Trophoblast cell (in vitro differentiated cells and primary cell): Measurements from ENCODE around the gene NOD1.
"Not testable (repeated sequence)": the region's sequence is repeated elsewhere in the genome, so short reads cannot be mapped to it uniquely, and the experiment has no call there.

Experiments used
- DNase-seq, 2 donors: peaks; one replicate each; pipeline ENCODE4 v3.0.0-alpha.2; 2016
- H2AFZ ChIP-seq: 2 replicates; pipeline ENCODE4 v1.6.1; 2013; ENCODE audit warnings: low read length, moderate library complexity, mild to moderate bottlenecking; ENCODE audit not compliant: insufficient read depth, poor library complexity
- H2AK5ac ChIP-seq: 2 replicates; pipeline ENCODE4 v1.6.1; 2013; ENCODE audit warnings: mild to moderate bottlenecking, low read length
- H2BK120ac ChIP-seq: 2 replicates; pipeline ENCODE4 v1.6.1; 2013; ENCODE audit warnings: low read length, mild to moderate bottlenecking, moderate library complexity; ENCODE audit not compliant: insufficient read depth, poor library complexity
- H2BK12ac ChIP-seq: 2 replicates; pipeline ENCODE4 v1.6.1; 2013; ENCODE audit warnings: mild to moderate bottlenecking, low read length, moderate library complexity
- H2BK5ac ChIP-seq: 2 replicates; pipeline ENCODE4 v1.6.1; 2013; ENCODE audit warnings: low read length, low read depth, moderate library complexity, mild to moderate bottlenecking; ENCODE audit not compliant: poor library complexity
- H3K14ac ChIP-seq: 2 replicates; pipeline ENCODE4 v1.6.1; 2013; ENCODE audit warnings: mild to moderate bottlenecking, low read length
- H3K18ac ChIP-seq: 2 replicates; pipeline ENCODE4 v1.6.1; 2013; ENCODE audit warnings: mild to moderate bottlenecking, low read length
- H3K23ac ChIP-seq: 2 replicates; pipeline ENCODE4 v1.6.1; 2013; ENCODE audit warnings: low read length
- H3K27ac ChIP-seq: 2 replicates; pipeline ENCODE4 v1.5.1; 2013; ENCODE audit warnings: low read depth, mild to moderate bottlenecking, inconsistent platforms, low read length, moderate library complexity
- H3K27me3 ChIP-seq: 2 replicates; pipeline ENCODE4 v1.6.1; 2013; ENCODE audit warnings: inconsistent platforms, mild to moderate bottlenecking, low read length, moderate library complexity; ENCODE audit not compliant: insufficient read depth
- H3K36me3 ChIP-seq, 2 experiments: 1 replicate in 1 of 2; 2 replicates in 1 of 2; pipeline ENCODE4 v1.6.1; 2013; ENCODE audit warnings: low read length in 2 of 2, mild to moderate bottlenecking in 2 of 2, moderate library complexity in 1 of 2; ENCODE audit not compliant: insufficient read depth in 2 of 2, control insufficient read depth in 1 of 2
- H3K4ac ChIP-seq: 2 replicates; pipeline ENCODE4 v1.6.1; 2013; ENCODE audit warnings: low read depth, mild to moderate bottlenecking, low read length, moderate library complexity
- H3K4me1 ChIP-seq, 2 experiments: 1 replicate in 1 of 2; 2 replicates in 1 of 2; pipeline ENCODE4 v1.6.1; 2013; ENCODE audit warnings: low read length in 2 of 2, mild to moderate bottlenecking in 2 of 2, moderate library complexity in 1 of 2; ENCODE audit not compliant: insufficient read depth in 2 of 2, control insufficient read depth in 1 of 2
- H3K4me2 ChIP-seq: 2 replicates; pipeline ENCODE4 v1.6.1; 2013; ENCODE audit warnings: inconsistent platforms, mild to moderate bottlenecking, low read length, moderate library complexity
- H3K4me3 ChIP-seq: 2 replicates; pipeline ENCODE4 v1.5.1; 2013; ENCODE audit warnings: mild to moderate bottlenecking, low read depth, low read length, inconsistent platforms
- H3K79me1 ChIP-seq: one replicate; pipeline ENCODE4 v1.6.1; 2013; ENCODE audit warnings: low read length
- H3K79me2 ChIP-seq: 2 replicates; pipeline ENCODE4 v1.6.1; 2013; ENCODE audit warnings: low read length, mild to moderate bottlenecking; ENCODE audit not compliant: control insufficient read depth, insufficient read depth, poor library complexity
- H3K9ac ChIP-seq: 2 replicates; pipeline ENCODE4 v1.6.1; 2013; ENCODE audit warnings: mild to moderate bottlenecking, low read length
- H3K9me3 ChIP-seq: 2 replicates; pipeline ENCODE4 v1.6.1; 2013; ENCODE audit warnings: low read depth, mild to moderate bottlenecking, control low read depth, inconsistent platforms, low read length; ENCODE audit not compliant: insufficient read depth
- H4K12ac ChIP-seq: 2 replicates; pipeline ENCODE4 v1.6.1; 2013; ENCODE audit warnings: low read depth, mild to moderate bottlenecking, low read length, moderate library complexity
- H4K8ac ChIP-seq: 2 replicates; pipeline ENCODE4 v1.6.1; 2013; ENCODE audit warnings: low read depth, mild to moderate bottlenecking, low read length, moderate library complexity
- H4K91ac ChIP-seq: one replicate; pipeline ENCODE4 v1.6.1; 2013; ENCODE audit warnings: low read depth, mild to moderate bottlenecking, low read length, moderate library complexity
- WGBS: extraction: QIAGEN DNeasy Blood & Tissue Kit; methylation state at CpG from one replicate; pipeline ENCODE4 v1.1.7; 2013; ENCODE audit warnings: missing lambda C conversion rate; ENCODE audit not compliant: insufficient read length, insufficient coverage; ENCODE audit errors: extremely low coverage; 5-methylcytosine and 5-hydroxymethylcytosine counted together

NOD1 gene

DNA sequence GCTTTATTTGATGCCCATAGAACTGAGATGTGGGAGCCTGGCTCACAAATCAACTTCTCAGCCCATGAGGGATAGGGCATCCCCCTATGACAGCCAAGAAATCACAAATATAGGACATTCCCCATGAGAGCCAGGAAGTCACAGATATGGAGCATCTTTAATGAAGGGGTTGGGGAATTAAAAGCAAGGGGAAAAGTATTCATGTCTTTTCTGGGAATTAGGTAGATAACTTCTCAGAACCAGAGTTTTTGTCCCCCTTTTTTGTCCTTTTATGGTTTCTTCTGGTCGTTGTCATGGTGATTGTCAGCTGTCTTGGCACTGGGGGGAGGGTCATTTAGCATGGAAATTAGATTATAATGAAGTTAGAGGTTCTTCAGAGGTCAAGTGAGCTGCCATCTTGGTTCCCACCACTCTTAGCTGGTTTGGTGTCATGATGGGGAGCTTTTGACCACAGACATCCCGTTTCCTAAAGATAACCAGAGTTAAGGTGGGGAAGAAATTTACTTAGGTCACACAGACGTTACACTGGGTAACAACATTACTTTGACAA lies 56.9 kb downstream of the NOD1 start:
- H3K79me1 ChIP-seq: no peaks in the 10 kb centered on the region
- H2AFZ ChIP-seq: no peak overlapping the region
- no peak overlapping the region for H3K4me2 ChIP-seq
- no peak overlapping the region for H4K12ac ChIP-seq
- no peak overlapping the region for H3K4ac ChIP-seq
- H3K4me1 ChIP-seq: no peaks in the 10 kb centered on the region
- H2BK120ac ChIP-seq: no peak overlapping the region
- H3K79me2 ChIP-seq: no peaks in the 10 kb centered on the region
- no peak overlapping the region for H3K23ac ChIP-seq
- no peak overlapping the region for H3K18ac ChIP-seq
- H2BK12ac ChIP-seq: no peak overlapping the region
- H2AK5ac ChIP-seq: no peak overlapping the region
- H2BK5ac ChIP-seq: no peak overlapping the region
- DNase-seq: no peak
- H4K8ac ChIP-seq: no peak overlapping the region
- H4K91ac ChIP-seq: no peak overlapping the region
- no peaks in the 10 kb centered on the region for H3K27me3 ChIP-seq
- peaks cover 10 to 20% of the 10 kb centered on the region in 2 experiments for H3K36me3 ChIP-seq
- H3K14ac ChIP-seq: no peak overlapping the region
- no peak overlapping the region for H3K27ac ChIP-seq
- peaks cover 1% of the 10 kb centered on the region for H3K9me3 ChIP-seq
- no peak overlapping the region for H3K4me3 ChIP-seq
- no CpG with 5 or more reads among the region's 3 CpGs for WGBS
- H3K9ac ChIP-seq: no peak overlapping the region

GRCh38 chr7:30420662-30421061 lies 57.9 kb downstream of the NOD1 start:
- Histone ChIP-seq H4K12ac (no peak overlapping the region), H3K9me3 (peaks cover 1% of the 10 kb centered on the region), H3K14ac (no peak overlapping the region), H3K4me1 (no peaks in the 10 kb centered on the region), H2AFZ (no peak overlapping the region), H2BK120ac (no peak overlapping the region), H3K79me1 (no peaks in the 10 kb centered on the region), H3K23ac (no peak overlapping the region), H2BK12ac (no peak overlapping the region), H3K4me3 (no peak overlapping the region), H4K91ac (no peak overlapping the region), H2BK5ac (no peak overlapping the region), H3K4ac (no peak overlapping the region), H3K27me3 (no peaks in the 10 kb centered on the region), H3K27ac (no peak overlapping the region), H3K36me3 (peaks cover 8 to 13% of the 10 kb centered on the region in 2 experiments), H4K8ac (no peak overlapping the region), H3K18ac (no peak overlapping the region), H3K9ac (no peak overlapping the region), H3K79me2 (no peaks in the 10 kb centered on the region), H2AK5ac (no peak overlapping the region), H3K4me2 (no peak overlapping the region)
- whole genome bisulfite sequencing: no CpG with 5 or more reads among the region's 3 CpGs
- DNase-seq: no peak

GRCh38 chr7:30420080-30420479 lies 58.5 kb downstream of the NOD1 start:
- H3K23ac ChIP-seq, DNase-seq, H2AK5ac ChIP-seq, H4K12ac ChIP-seq, H3K14ac ChIP-seq, H2BK12ac ChIP-seq, H3K18ac ChIP-seq, H3K4me3 ChIP-seq, H3K36me3 ChIP-seq, H3K4me2 ChIP-seq, H3K27me3 ChIP-seq, H2BK120ac ChIP-seq, H3K4ac ChIP-seq, H4K91ac ChIP-seq, H4K8ac ChIP-seq, H2AFZ ChIP-seq, H3K4me1 ChIP-seq, H2BK5ac ChIP-seq, H3K79me2 ChIP-seq, H3K9me3 ChIP-seq, H3K79me1 ChIP-seq, H3K9ac ChIP-seq, H3K27ac ChIP-seq: not testable (repeated sequence)
- no CpG with 5 or more reads among the region's 26 CpGs for WGBS

DNA sequence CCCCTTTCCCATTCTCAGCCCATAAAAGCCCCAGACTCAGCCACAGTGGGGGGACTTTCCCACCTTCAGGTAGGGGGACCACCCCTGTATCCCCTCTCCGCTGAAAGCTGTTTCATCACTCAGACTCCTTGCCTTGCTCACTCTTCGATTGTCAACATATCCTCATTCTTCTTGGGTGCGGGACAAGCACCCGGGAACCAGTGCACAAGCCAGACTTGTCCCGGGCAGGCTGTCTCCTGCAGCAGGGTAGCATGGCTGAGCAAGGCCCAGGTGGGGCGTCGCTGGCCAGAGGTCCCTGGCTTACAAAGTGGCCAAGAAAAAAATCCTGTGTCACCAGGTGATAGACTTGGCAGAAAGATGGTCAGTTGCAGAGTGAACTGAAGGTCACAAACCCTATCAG lies 64.7 kb downstream of the NOD1 start:
- H4K8ac ChIP-seq: no peak overlapping the region
- H3K18ac ChIP-seq: no peak overlapping the region
- no peak overlapping the region for H2BK12ac ChIP-seq
- no peaks in the 10 kb centered on the region for H3K36me3 ChIP-seq
- no peak overlapping the region for H4K12ac ChIP-seq
- H3K27me3 ChIP-seq: no peaks in the 10 kb centered on the region
- H3K23ac ChIP-seq: no peak overlapping the region
- no peak overlapping the region for H2BK5ac ChIP-seq
- H3K27ac ChIP-seq: no peak overlapping the region
- H3K79me2 ChIP-seq: no peaks in the 10 kb centered on the region
- H3K79me1 ChIP-seq: no peaks in the 10 kb centered on the region
- H3K14ac ChIP-seq: no peak overlapping the region
- no peak overlapping the region for H2AK5ac ChIP-seq
- no peak overlapping the region for H3K9ac ChIP-seq
- no peak overlapping the region for H2AFZ ChIP-seq
- H3K4ac ChIP-seq: no peak overlapping the region
- no peak overlapping the region for H3K4me3 ChIP-seq
- WGBS: no CpG with 5 or more reads among the region's 7 CpGs
- no peak overlapping the region for H4K91ac ChIP-seq
- H3K4me2 ChIP-seq: no peak overlapping the region
- peaks cover 3% of the 10 kb centered on the region for H3K9me3 ChIP-seq
- DNase-seq: no peak
- H3K4me1 ChIP-seq: peaks cover 0 to 4% of the 10 kb centered on the region in 2 experiments
- no peak overlapping the region for H2BK120ac ChIP-seq
